AG09309 (cell line): ENCODE results near the gene RER1.

Source experiments
- DNase-seq: peaks from one replicate; pipeline ENCODE4 v3.0.0-alpha.2; 2010; ENCODE audit warnings: low read depth
- H3K4me3 ChIP-seq: 2 replicates; pipeline ENCODE4 v1.5.1; 2011; ENCODE audit warnings: mild to moderate bottlenecking, low read depth, low read length, moderate library complexity; ENCODE audit not compliant: control insufficient read depth
- CTCF ChIP-seq: IDR thresholded peaks from 2 replicates; pipeline ENCODE4 v1.5.1; 2011; ENCODE audit warnings: mild to moderate bottlenecking, low read depth, low read length, inconsistent platforms; ENCODE audit not compliant: insufficient read depth, control insufficient read depth; ENCODE audit errors: missing control alignments

Gene RER1

DNA sequence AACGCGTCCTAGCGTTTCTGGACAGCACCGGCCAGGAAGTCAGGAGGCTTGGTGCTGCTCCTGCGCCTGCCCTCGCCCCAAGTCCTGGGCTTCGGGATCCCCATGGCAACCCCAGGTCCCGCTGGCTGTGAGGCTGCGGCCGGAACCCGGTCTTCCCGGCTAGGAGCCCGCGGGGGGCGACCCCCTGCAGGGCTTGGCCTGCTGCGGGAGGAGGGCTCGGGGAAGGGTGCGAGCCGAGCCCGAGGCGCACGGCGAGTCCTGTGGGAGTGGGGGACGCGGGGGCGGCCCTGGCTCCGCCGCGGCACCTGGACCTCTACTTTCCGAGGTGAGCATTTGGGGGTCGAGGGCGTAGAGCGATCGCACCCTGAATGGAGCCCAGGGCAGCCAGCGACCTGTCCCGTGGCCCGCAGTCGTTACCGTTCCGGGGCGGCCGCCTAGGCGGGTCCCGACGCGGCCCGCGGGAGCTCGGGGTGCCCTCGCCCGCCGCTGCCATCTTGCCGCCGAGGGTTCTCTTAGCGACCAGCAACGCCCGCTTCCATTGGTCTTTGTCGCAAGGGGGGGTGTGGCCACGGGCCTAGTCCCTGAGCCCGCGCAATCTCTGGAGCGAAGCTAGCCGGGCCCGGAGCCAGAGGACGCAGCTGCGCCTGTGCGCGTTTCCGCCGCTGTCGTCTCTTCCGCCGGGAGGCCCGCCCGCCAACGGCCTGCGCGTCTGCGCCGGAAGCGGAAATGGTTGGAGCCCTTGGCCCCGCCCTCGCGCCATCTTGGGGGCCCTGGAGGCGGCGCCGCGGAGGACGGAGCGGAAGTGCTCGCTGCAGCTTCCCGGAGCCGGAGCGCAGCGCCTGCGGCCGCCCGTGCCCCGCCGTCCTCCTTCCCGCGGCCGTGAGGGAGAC lies at the start of gene RER1, which contains the start of gene MORN1:
Gene RER1 (plus strand): TSS at position 801 of the 890 bp plus-strand sequence. CDS start 3,950 bp downstream, outside the sequence.
Gene MORN1 (minus strand): TSS at position 514 of the 890 bp plus-strand sequence. CDS start 21 bp downstream, at position 493.
- peak within 1 kb of the TSS; percentile 70 for H3K4me3 ChIP-seq
- no peak for TF ChIP-seq CTCF
- DNase-seq: peak; percentile 91

DNA sequence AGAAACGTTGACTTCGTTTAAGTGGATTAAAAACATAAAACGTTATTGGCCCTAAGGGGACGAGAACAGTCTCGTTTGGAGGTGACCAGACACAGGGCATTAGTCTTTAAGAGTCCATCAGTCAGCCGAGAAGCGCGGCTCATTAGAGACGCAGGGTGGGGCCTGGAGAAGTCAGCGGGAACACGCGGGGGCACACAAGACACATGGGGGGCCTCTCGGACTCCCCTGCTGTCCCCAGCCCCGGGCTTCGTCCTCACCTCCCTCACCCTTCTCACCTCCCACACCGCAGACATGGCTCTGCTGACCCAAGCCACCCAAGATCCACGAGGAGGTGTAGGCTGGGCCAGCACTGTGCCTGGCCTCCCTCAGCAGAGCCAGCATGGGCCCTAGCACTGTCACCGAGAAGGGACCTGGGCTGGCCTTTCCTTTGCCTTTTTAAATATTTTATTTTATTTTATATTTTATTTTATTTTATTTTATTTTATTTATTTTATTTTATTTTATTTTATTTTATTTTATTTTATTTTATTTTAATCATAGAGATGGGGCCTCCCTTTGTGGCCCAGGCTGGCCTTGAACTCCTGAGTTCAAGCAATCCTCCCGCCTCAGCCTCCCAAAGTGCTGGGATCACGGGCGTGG lies 49.1 kb upstream of the RER1 start:
- DNase-seq: no peak
- TF ChIP-seq CTCF: no peak
- H3K4me3 ChIP-seq: no peak overlapping the region

- DNase-seq: no peak
- no peak overlapping the region for H3K4me3 ChIP-seq
- no peak for TF ChIP-seq CTCF
Measured at GRCh38 chr1:2343023-2343935, 48.4 kb upstream of the RER1 start.

DNA sequence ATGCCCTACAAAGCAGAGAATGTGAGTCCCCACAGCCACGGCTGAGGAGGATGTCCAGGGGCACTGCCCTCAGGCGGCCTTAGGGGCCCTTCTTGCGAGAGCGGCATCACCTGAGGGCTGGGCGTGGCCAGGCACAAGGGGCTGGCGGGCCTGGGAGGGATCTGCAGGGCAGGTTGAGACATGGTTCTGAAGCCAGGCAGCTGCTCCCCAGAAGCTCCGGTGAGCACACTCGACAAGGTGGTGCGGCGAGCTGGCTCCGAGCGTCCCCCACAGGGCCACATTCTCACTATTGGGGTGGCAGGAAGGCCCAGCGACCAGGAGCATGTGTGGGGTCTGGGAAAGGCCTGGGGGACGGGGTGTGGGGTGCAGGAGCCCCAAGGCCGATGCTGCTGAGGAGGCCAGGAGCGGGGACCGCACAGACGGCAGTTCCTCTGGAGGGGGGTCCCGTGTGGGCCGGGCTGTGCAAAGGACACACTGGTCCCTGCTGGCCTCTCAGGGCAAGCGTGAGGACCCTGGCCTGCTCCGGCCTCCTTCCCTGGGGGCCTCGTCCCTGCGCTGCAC lies 47.4 kb upstream of the RER1 start:
- H3K4me3 ChIP-seq: no peak overlapping the region
- TF ChIP-seq CTCF: no peak
- no peak for DNase-seq

DNA sequence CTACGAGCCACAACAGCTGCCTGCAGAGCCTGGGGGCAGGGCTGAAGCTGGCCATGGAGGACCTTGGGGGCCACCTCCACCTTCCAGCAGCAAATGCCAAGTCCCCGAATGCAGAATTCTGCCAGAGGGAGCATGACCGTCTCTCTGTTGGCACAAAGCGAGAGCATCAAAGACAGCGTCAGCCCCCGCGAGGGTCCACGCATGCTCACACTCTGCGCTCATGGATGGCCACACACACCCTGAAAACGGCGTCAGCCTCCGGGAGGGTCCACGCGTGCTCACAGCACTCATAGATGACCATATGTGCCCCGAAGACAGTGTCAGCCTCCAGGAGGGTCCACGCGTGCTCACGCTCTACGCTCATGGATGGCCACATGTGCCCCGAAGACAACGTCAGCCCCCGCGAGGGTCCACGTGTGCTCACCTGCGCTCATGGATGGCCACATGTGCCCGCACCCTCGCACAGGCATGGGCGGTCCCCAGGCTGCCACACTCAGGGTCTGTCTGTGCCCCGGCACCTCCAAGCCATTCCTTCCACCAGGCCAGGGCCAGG lies 46.8 kb upstream of the RER1 start:
- DNase-seq: no peak
- TF ChIP-seq CTCF: no peak
- H3K4me3 ChIP-seq: no peak overlapping the region
